Immature natural killer cell (primary cell): ENCODE results near the gene ST6GALNAC1. TPM values are rescaled to one million over a fixed set of nuclear protein-coding genes. Genes with fewer than 3 reads are reported as not detected.
"Not testable (repeated sequence)": the region's sequence is repeated elsewhere in the genome, so short reads cannot be mapped to it uniquely, and the experiment has no call there.

Experiments used
- DNase-seq, 3 donors: peaks; one replicate each; pipeline ENCODE4 v3.0.0; 2022; ENCODE audit warnings: mixed read lengths in 1 of 3
- H3K27ac Mint-ChIP-seq, 6 donors: one replicate each; pipeline ENCODE4 v1.8.0; 2020; ENCODE audit warnings: mixed read lengths in 6 of 6, mild to moderate bottlenecking in 5 of 6, inconsistent platforms in 4 of 6, moderate library complexity in 3 of 6
- H3K27me3 Mint-ChIP-seq, 3 donors: one replicate each; pipeline ENCODE4 v1.8.0; 2020 to 2021; ENCODE audit warnings: low read depth in 3 of 3, mild to moderate bottlenecking in 3 of 3, mixed read lengths in 3 of 3, moderate library complexity in 3 of 3, inconsistent platforms in 1 of 3
- H3K36me3 Mint-ChIP-seq, 3 donors: one replicate each; pipeline ENCODE4 v1.8.0; 2020; ENCODE audit warnings: mixed read lengths in 3 of 3, inconsistent platforms in 2 of 3, mild to moderate bottlenecking in 2 of 3
- H3K4me1 Mint-ChIP-seq, 2 donors: one replicate each; pipeline ENCODE4 v1.8.0; 2020; ENCODE audit warnings: inconsistent platforms in 2 of 2, mild to moderate bottlenecking in 2 of 2, mixed read lengths in 2 of 2, moderate library complexity in 1 of 2
- H3K4me3 Mint-ChIP-seq, 5 donors: one replicate each; pipeline ENCODE4 v1.8.0; 2020; ENCODE audit warnings: mild to moderate bottlenecking in 5 of 5, mixed read lengths in 5 of 5, inconsistent platforms in 3 of 5, moderate library complexity in 3 of 5
- H3K9me3 Mint-ChIP-seq, 6 donors: one replicate each; pipeline ENCODE4 v1.8.0; 2020; ENCODE audit warnings: mild to moderate bottlenecking in 6 of 6, mixed read lengths in 6 of 6, inconsistent platforms in 4 of 6, moderate library complexity in 3 of 6
- polyA plus RNA-seq, 3 donors: library from polyadenylated mRNA; unstranded; fragments of 300-500 nt; fragmentation: Illumina TruSeq; gene quantifications; one replicate each; pipeline ENCODE4 v1.2.3, GENCODE V29; 2021

ST6GALNAC1 gene
- polyA plus RNA-seq, 3 donors from 2014 or later: not detected

- Mint-ChIP-seq H3K36me3 (no peaks in the 10 kb centered on the region), H3K4me1 (peaks cover 0 to 10% of the 10 kb centered on the region in 2 donors), H3K4me3 (no peak overlapping the region), H3K27me3 (peaks cover 1 to 5% (median 2%) of the 10 kb centered on the region in 3 donors), H3K27ac (peak overlapping the region in 1 of 6 donors; percentile 74), H3K9me3 (no peaks in the 10 kb centered on the region)
- DNase-seq: no peak
Measured at GRCh38 chr17:76630151-76630550, 13.4 kb downstream of the ST6GALNAC1 start.

GRCh38 chr17:76627510-76627909 lies 16.0 kb downstream of the ST6GALNAC1 start:
- Mint-ChIP-seq H3K4me3 (no peak overlapping the region), H3K9me3 (no peaks in the 10 kb centered on the region), H3K36me3 (no peaks in the 10 kb centered on the region), H3K27ac (no peak overlapping the region), H3K27me3 (peaks cover 0 to 3% (median 3%) of the 10 kb centered on the region in 3 donors), H3K4me1 (peaks cover 0 to 10% of the 10 kb centered on the region in 2 donors)
- DNase-seq: no peak

GRCh38 chr17:76626442-76626841 lies 17.1 kb downstream of the ST6GALNAC1 start:
- no peaks in the 10 kb centered on the region for H3K9me3 Mint-ChIP-seq
- H3K4me1 Mint-ChIP-seq: peaks cover 0 to under 1% of the 10 kb centered on the region in 2 donors
- DNase-seq: no peak
- no peak overlapping the region for H3K4me3 Mint-ChIP-seq
- peaks cover 0 to 5% (median 3%) of the 10 kb centered on the region in 3 donors for H3K27me3 Mint-ChIP-seq
- H3K36me3 Mint-ChIP-seq: no peaks in the 10 kb centered on the region
- H3K27ac Mint-ChIP-seq: peak overlapping the region in 1 of 6 donors; percentile 6

- no peaks in the 10 kb centered on the region for H3K4me1 Mint-ChIP-seq
- H3K4me3 Mint-ChIP-seq: no peak overlapping the region
- peaks cover 0 to 5% (median 3%) of the 10 kb centered on the region in 3 donors for H3K27me3 Mint-ChIP-seq
- H3K27ac Mint-ChIP-seq: no peak overlapping the region
- H3K36me3 Mint-ChIP-seq: no peaks in the 10 kb centered on the region
- no peak for DNase-seq
- no peaks in the 10 kb centered on the region for H3K9me3 Mint-ChIP-seq
Measured at GRCh38 chr17:76625496-76625895, 18.1 kb downstream of the ST6GALNAC1 start.

- DNase-seq: peak; percentile 57 to 71 (median 65)
- Mint-ChIP-seq H3K27ac (no peak overlapping the region), H3K4me3 (no peak overlapping the region), H3K27me3 (peaks cover 0 to 3% (median 1%) of the 10 kb centered on the region in 3 donors), H3K36me3 (no peaks in the 10 kb centered on the region), H3K9me3 (no peaks in the 10 kb centered on the region), H3K4me1 (no peaks in the 10 kb centered on the region)
Measured at GRCh38 chr17:76623271-76624146, 20.0 kb downstream of the ST6GALNAC1 start.

GRCh38 chr17:76617838-76618237 lies 25.7 kb downstream of the ST6GALNAC1 start:
- DNase-seq: no peak
- H3K4me3 Mint-ChIP-seq: no peak overlapping the region
- peak overlapping the region in 1 of 6 donors; percentile 2 for H3K27ac Mint-ChIP-seq
- no peaks in the 10 kb centered on the region for H3K36me3 Mint-ChIP-seq
- H3K27me3 Mint-ChIP-seq: peaks cover 0 to 5% (median under 1%) of the 10 kb centered on the region in 3 donors
- H3K4me1 Mint-ChIP-seq: peaks cover 11 to 12% of the 10 kb centered on the region in 2 donors
- no peaks in the 10 kb centered on the region for H3K9me3 Mint-ChIP-seq

GRCh38 chr17:76614912-76615617 lies 28.5 kb downstream of the ST6GALNAC1 start:
- Mint-ChIP-seq H3K9me3 (no peaks in the 10 kb centered on the region), H3K4me3 (no peak overlapping the region), H3K36me3 (no peaks in the 10 kb centered on the region), H3K27me3 (peaks cover 2 to 4% (median 4%) of the 10 kb centered on the region in 3 donors), H3K4me1 (peaks cover 11 to 12% of the 10 kb centered on the region in 2 donors), H3K27ac (no peak overlapping the region)
- DNase-seq: no peak

GRCh38 chr17:76614064-76614759 lies 29.3 kb downstream of the ST6GALNAC1 start:
- peaks cover 11 to 12% of the 10 kb centered on the region in 2 donors for H3K4me1 Mint-ChIP-seq
- H3K9me3 Mint-ChIP-seq, H3K27me3 Mint-ChIP-seq, H3K36me3 Mint-ChIP-seq: not testable (repeated sequence)
- H3K4me3 Mint-ChIP-seq: peak overlapping the region in 3 of 5 donors; percentile 29 to 56 (median 33)
- H3K27ac Mint-ChIP-seq: peak overlapping the region in 5 of 6 donors; percentile 24 to 61 (median 49)
- peak; percentile 22 to 39 (median 25) for DNase-seq

- Mint-ChIP-seq H3K9me3 (no peaks in the 10 kb centered on the region), H3K36me3 (no peaks in the 10 kb centered on the region), H3K4me3 (peak overlapping the region in 1 of 5 donors; percentile 40), H3K27me3 (peaks cover 4% of the 10 kb centered on the region in 3 donors), H3K27ac (peak overlapping the region in 1 of 6 donors; percentile 29), H3K4me1 (peaks cover 11 to 12% of the 10 kb centered on the region in 2 donors)
- DNase-seq: no peak
Measured at GRCh38 chr17:76612977-76613851, 30.3 kb downstream of the ST6GALNAC1 start.

- DNase-seq: no peak
- no peaks in the 10 kb centered on the region for H3K9me3 Mint-ChIP-seq
- H3K27ac Mint-ChIP-seq: no peak overlapping the region
- H3K36me3 Mint-ChIP-seq: no peaks in the 10 kb centered on the region
- peaks cover 11 to 12% of the 10 kb centered on the region in 2 donors for H3K4me1 Mint-ChIP-seq
- H3K4me3 Mint-ChIP-seq: no peak overlapping the region
- peaks cover 4% of the 10 kb centered on the region in 3 donors for H3K27me3 Mint-ChIP-seq
Measured at GRCh38 chr17:76612465-76612864, 31.1 kb downstream of the ST6GALNAC1 start.

GRCh38 chr17:76611758-76612157 lies 31.8 kb downstream of the ST6GALNAC1 start:
- Mint-ChIP-seq H3K9me3 (no peaks in the 10 kb centered on the region), H3K27me3 (peaks cover 1 to 4% (median 4%) of the 10 kb centered on the region in 3 donors)

GRCh38 chr17:76611080-76611749 lies 32.3 kb downstream of the ST6GALNAC1 start:
- H3K27ac Mint-ChIP-seq, DNase-seq, H3K4me3 Mint-ChIP-seq, H3K27me3 Mint-ChIP-seq, H3K36me3 Mint-ChIP-seq, H3K9me3 Mint-ChIP-seq: not testable (repeated sequence)
- peaks cover 11 to 12% of the 10 kb centered on the region in 2 donors for H3K4me1 Mint-ChIP-seq

More at GRCh38 chr17:76611758-76612157, 31.8 kb downstream of the ST6GALNAC1 start:
- H3K27ac Mint-ChIP-seq: no peak overlapping the region
- H3K4me1 Mint-ChIP-seq: peaks cover 11 to 12% of the 10 kb centered on the region in 2 donors
- no peak overlapping the region for H3K4me3 Mint-ChIP-seq
- H3K36me3 Mint-ChIP-seq: no peaks in the 10 kb centered on the region
- no peak for DNase-seq
